GM20000 (cell line): ENCODE measurements around the gene FNTB.
"Not testable (repeated sequence)": the region's sequence is repeated elsewhere in the genome, so short reads cannot be mapped to it uniquely, and the experiment has no call there.

Experiments
- DNase-seq: peaks from one replicate; pipeline ENCODE4 v3.0.0; 2012; ENCODE audit warnings: low spot score
- TF ChIP-seq, protein P1 (sequence below): IDR thresholded peaks from 2 replicates; pipeline ENCODE4 v1.5.1; 2012; ENCODE audit warnings: mild to moderate bottlenecking, control low read depth; ENCODE audit errors: extremely low read depth, missing control alignments

Gene FNTB

GRCh38 chr14:65079201-65079600 lies 92.5 kb downstream of the FNTB start:
- no peak for DNase-seq

DNA sequence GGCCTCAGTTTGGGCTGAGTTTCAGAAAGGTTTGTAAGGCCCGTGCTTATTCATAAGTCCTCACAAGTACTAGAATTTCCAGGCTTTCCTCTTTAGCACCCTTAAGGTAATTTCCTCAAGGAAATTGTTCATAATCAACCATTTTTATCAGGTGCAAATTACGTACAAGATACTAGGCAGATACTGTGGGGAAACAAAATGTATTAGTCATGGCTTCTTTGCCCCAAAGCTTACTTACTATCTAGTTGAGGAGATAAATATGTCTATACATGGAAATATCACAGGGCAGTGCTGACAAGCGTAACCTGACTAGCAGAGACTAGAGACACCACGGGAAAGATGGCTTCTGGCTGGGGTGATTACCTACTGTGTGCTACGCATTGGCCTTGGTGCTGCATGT lies 93.1 kb downstream of the FNTB start:
- TF ChIP-seq, protein P1, sequence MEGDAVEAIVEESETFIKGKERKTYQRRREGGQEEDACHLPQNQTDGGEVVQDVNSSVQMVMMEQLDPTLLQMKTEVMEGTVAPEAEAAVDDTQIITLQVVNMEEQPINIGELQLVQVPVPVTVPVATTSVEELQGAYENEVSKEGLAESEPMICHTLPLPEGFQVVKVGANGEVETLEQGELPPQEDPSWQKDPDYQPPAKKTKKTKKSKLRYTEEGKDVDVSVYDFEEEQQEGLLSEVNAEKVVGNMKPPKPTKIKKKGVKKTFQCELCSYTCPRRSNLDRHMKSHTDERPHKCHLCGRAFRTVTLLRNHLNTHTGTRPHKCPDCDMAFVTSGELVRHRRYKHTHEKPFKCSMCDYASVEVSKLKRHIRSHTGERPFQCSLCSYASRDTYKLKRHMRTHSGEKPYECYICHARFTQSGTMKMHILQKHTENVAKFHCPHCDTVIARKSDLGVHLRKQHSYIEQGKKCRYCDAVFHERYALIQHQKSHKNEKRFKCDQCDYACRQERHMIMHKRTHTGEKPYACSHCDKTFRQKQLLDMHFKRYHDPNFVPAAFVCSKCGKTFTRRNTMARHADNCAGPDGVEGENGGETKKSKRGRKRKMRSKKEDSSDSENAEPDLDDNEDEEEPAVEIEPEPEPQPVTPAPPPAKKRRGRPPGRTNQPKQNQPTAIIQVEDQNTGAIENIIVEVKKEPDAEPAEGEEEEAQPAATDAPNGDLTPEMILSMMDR: no peak
- no peak for DNase-seq

More at GRCh38 chr14:65079201-65079600, 92.5 kb downstream of the FNTB start:
- TF ChIP-seq, protein P1: no peak

GRCh38 chr14:65080960-65081747 lies 94.5 kb downstream of the FNTB start:
- TF ChIP-seq, protein P1: no peak
- no peak for DNase-seq

DNA sequence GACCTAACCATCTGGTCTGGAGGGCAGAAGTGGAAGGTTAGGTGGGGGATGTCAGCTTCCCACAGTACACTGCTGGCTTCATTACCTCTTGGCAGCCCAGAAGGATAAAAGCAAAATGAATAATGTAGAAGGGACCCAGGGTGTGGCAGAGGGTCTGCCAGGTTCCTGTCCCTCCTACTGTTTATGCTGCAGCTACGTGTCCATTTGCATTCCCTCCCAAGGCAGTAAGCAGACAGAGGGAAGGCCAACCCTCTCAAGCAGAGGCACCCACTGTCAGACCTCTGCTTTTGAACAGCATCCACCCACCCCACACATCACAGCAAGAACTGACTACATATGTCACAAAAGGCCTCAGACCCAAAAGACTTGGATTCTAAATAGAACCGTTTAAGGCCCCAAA lies 96.2 kb downstream of the FNTB start:
- no peak for DNase-seq

GRCh38 chr14:65084554-65085505 lies 98.1 kb downstream of the FNTB start:
- DNase-seq: no peak
- TF ChIP-seq, protein P1: no peak

More for the DNA sequence above, 96.2 kb downstream of the FNTB start:
- TF ChIP-seq, protein P1: no peak

GRCh38 chr14:65086686-65087085 lies 100.0 kb downstream of the FNTB start:
- not testable (repeated sequence) for DNase-seq

DNA sequence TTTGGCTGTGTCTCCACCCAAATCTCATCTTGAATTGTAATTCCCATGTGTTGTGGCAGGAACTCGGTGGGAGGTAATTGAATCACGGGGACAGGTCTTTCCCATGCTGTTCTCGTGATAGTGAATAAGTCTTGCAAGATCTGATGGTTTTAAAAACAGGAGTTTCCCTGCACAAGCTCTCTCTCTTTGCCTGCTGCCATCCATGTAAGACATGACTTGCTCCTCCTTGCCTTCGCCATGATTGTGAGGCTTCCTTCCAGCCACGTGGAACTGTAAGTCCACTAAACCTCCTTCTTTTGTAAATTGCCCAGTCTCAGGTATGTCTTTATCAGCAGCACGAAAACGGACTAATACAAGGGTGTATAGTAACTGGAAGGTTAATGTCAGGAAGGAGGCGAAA lies 101.1 kb downstream of the FNTB start:
- not testable (repeated sequence) for DNase-seq

- TF ChIP-seq, protein P1: no peak
- no peak for DNase-seq
These were observed 105.7 kb downstream of the FNTB start for GRCh38 chr14:65092349-65092748.
